H9 (cell line): Measurements from ENCODE around the gene MINAR2. TPM values are rescaled to one million over a fixed set of nuclear protein-coding genes. Genes with fewer than 3 reads are reported as not detected.

ENCODE experiments used
- DNase-seq: peaks from one replicate; pipeline ENCODE4 v3.0.0-alpha.2; 2017
- H2AFZ ChIP-seq: one replicate; pipeline ENCODE4 v1.6.1; 2013; ENCODE audit warnings: mild to moderate bottlenecking, low read length, control low read depth, moderate library complexity
- H2AK5ac ChIP-seq: 2 replicates; pipeline ENCODE4 v1.6.1; 2013; ENCODE audit warnings: low read length, control low read depth, mixed read lengths; ENCODE audit not compliant: insufficient read length
- H2BK120ac ChIP-seq: one replicate; pipeline ENCODE4 v1.6.1; 2013; ENCODE audit warnings: low read depth, mild to moderate bottlenecking, low read length, control low read depth, inconsistent platforms; ENCODE audit not compliant: poor library complexity, severe bottlenecking
- H2BK12ac ChIP-seq: 2 replicates; pipeline ENCODE4 v1.6.1; 2013; ENCODE audit warnings: low read length, control low read depth, mixed read lengths, low read depth; ENCODE audit not compliant: insufficient read length
- H2BK15ac ChIP-seq: 2 replicates; pipeline ENCODE4 v1.6.1; 2013; ENCODE audit warnings: low read depth, low read length, control low read depth
- H2BK20ac ChIP-seq: one replicate; pipeline ENCODE4 v1.6.1; 2013; ENCODE audit warnings: low read depth, mild to moderate bottlenecking, low read length, control low read depth, inconsistent platforms; ENCODE audit not compliant: poor library complexity, severe bottlenecking
- H2BK5ac ChIP-seq: 2 replicates; pipeline ENCODE4 v1.6.1; 2013; ENCODE audit warnings: low read length, control low read depth, mixed read lengths; ENCODE audit not compliant: insufficient read length
- H3K14ac ChIP-seq: 2 replicates; pipeline ENCODE4 v1.6.1; 2013; ENCODE audit warnings: low read length, control low read depth; ENCODE audit not compliant: insufficient read depth
- H3K18ac ChIP-seq: 2 replicates; pipeline ENCODE4 v1.6.1; 2013; ENCODE audit warnings: low read depth, mild to moderate bottlenecking, mixed read lengths, low read length, control low read depth; ENCODE audit not compliant: insufficient read length
- H3K23ac ChIP-seq: 2 replicates; pipeline ENCODE4 v1.6.1; 2013; ENCODE audit warnings: low read length, control low read depth, mixed read lengths, low read depth; ENCODE audit not compliant: insufficient read length
- H3K23me2 ChIP-seq: 2 replicates; pipeline ENCODE4 v1.6.1; 2013; ENCODE audit warnings: low read depth, mild to moderate bottlenecking, mixed read lengths, low read length, control low read depth; ENCODE audit not compliant: insufficient read length, poor library complexity, severe bottlenecking
- H3K27ac ChIP-seq: 2 replicates; pipeline ENCODE4 v1.5.1; 2013; ENCODE audit warnings: low read length, control low read depth, mixed read lengths, low read depth; ENCODE audit not compliant: insufficient read length
- H3K27me3 ChIP-seq: 2 replicates; pipeline ENCODE4 v1.6.1; 2013; ENCODE audit warnings: low read length, control low read depth, inconsistent platforms; ENCODE audit not compliant: insufficient read depth
- H3K4ac ChIP-seq: 2 replicates; pipeline ENCODE4 v1.6.1; 2013; ENCODE audit warnings: low read depth, mild to moderate bottlenecking, control low read depth, inconsistent platforms, low read length, moderate library complexity
- H3K4me1 ChIP-seq: 2 replicates; pipeline ENCODE4 v1.6.1; 2013; ENCODE audit warnings: low read length, control low read depth, inconsistent platforms; ENCODE audit not compliant: insufficient read depth
- H3K4me2 ChIP-seq: 2 replicates; pipeline ENCODE4 v1.6.1; 2013; ENCODE audit warnings: low read length, control low read depth, mixed read lengths; ENCODE audit not compliant: insufficient read length, insufficient read depth
- H3K56ac ChIP-seq: 2 replicates; pipeline ENCODE4 v1.6.1; 2013; ENCODE audit warnings: low read depth, mild to moderate bottlenecking, mixed read lengths, low read length, control low read depth; ENCODE audit not compliant: insufficient read length
- H3K79me1 ChIP-seq: 2 replicates; pipeline ENCODE4 v1.6.1; 2013; ENCODE audit warnings: low read depth, mild to moderate bottlenecking, moderate library complexity, low read length, control low read depth, inconsistent platforms; ENCODE audit not compliant: insufficient read depth, poor library complexity, severe bottlenecking
- H3K79me2 ChIP-seq: 2 replicates; pipeline ENCODE4 v1.6.1; 2013; ENCODE audit warnings: low read length, control low read depth, inconsistent platforms; ENCODE audit not compliant: insufficient read depth
- H3K9ac ChIP-seq: 2 replicates; pipeline ENCODE4 v1.6.1; 2013; ENCODE audit warnings: low read length, control low read depth, mixed read lengths; ENCODE audit not compliant: insufficient read length; ENCODE audit errors: extremely low read depth
- H3K9me3 ChIP-seq: one replicate; pipeline ENCODE4 v1.6.1; 2013; ENCODE audit warnings: low read depth, low read length, inconsistent platforms; ENCODE audit not compliant: control insufficient read depth
- H3T11ph ChIP-seq: one replicate; pipeline ENCODE4 v1.6.1; 2013; ENCODE audit warnings: mild to moderate bottlenecking, low read length, control low read depth, inconsistent platforms
- H4K20me1 ChIP-seq: one replicate; pipeline ENCODE4 v1.6.1; 2013; ENCODE audit not compliant: control insufficient read depth, insufficient read length, insufficient read depth
- H4K5ac ChIP-seq: 2 replicates; pipeline ENCODE4 v1.6.1; 2013; ENCODE audit warnings: low read depth, mild to moderate bottlenecking, mixed read lengths, low read length, control low read depth; ENCODE audit not compliant: insufficient read length
- H4K8ac ChIP-seq: replicated peaks from 2 replicates; pipeline ENCODE4 v1.6.1; 2013; ENCODE audit warnings: low read length, control low read depth, mixed read lengths, low read depth; ENCODE audit not compliant: insufficient read length
- H4K91ac ChIP-seq: 2 replicates; pipeline ENCODE4 v1.6.1; 2013; ENCODE audit warnings: low read depth, mild to moderate bottlenecking, moderate library complexity, mixed read lengths, low read length, control low read depth; ENCODE audit not compliant: insufficient read length
- H3K27ac Mint-ChIP-seq, 3 experiments: 2 replicates in 2 of 3; 3 replicates in 1 of 3; pipeline ENCODE4 v1.8.0; 2020 to 2021; ENCODE audit warnings: mixed read lengths in 3 of 3, mild to moderate bottlenecking in 1 of 3, moderate library complexity in 1 of 3
- H3K27me3 Mint-ChIP-seq: 2 replicates; pipeline ENCODE4 v1.8.0; 2021; ENCODE audit warnings: low read depth, mild to moderate bottlenecking, moderate library complexity, mixed read lengths
- H3K36me3 Mint-ChIP-seq, 3 experiments: 2 replicates in 2 of 3; 3 replicates in 1 of 3; pipeline ENCODE4 v1.8.0; 2020 to 2021; ENCODE audit warnings: low read depth in 3 of 3, mixed read lengths in 3 of 3; ENCODE audit not compliant: insufficient read depth in 1 of 3
- H3K4me1 Mint-ChIP-seq, 2 experiments: 2 replicates each; pipeline ENCODE4 v1.8.0; 2020; ENCODE audit warnings: mixed read lengths in 2 of 2
- H3K4me3 Mint-ChIP-seq, 2 experiments: 2 replicates in 1 of 2; 3 replicates in 1 of 2; pipeline ENCODE4 v1.8.0; 2020 to 2021; ENCODE audit warnings: mild to moderate bottlenecking in 2 of 2, mixed read lengths in 2 of 2, moderate library complexity in 1 of 2
- H3K9me3 Mint-ChIP-seq, 2 experiments: 2 replicates in 1 of 2; 3 replicates in 1 of 2; pipeline ENCODE4 v1.8.0; 2020; ENCODE audit warnings: mild to moderate bottlenecking in 2 of 2, mixed read lengths in 2 of 2, moderate library complexity in 1 of 2
- CTCF ChIP-seq: fragments of 200-600 bp; sonication (generic); conservative IDR thresholded peaks from 3 replicates; pipeline ENCODE4 v1.8.0; 2021; ENCODE audit warnings: antibody characterized with exemption, mild to moderate bottlenecking
- WGBS: extraction: QIAGEN DNeasy Blood & Tissue Kit; methylation state at CpG from one replicate; pipeline ENCODE4 v1.1.7; 2013; ENCODE audit warnings: missing lambda C conversion rate, low lambda C conversion rate, mixed read lengths; ENCODE audit not compliant: insufficient read length; ENCODE audit errors: extremely low coverage; 5-methylcytosine and 5-hydroxymethylcytosine counted together
- total RNA-seq: library from RNA; stranded (reverse); gene quantifications from 2 replicates; pipeline ENCODE4 v1.2.1, GENCODE V29; 2021

MINAR2 gene
- total RNA-seq, 1 experiment from 2014 or later: 0.09 TPM

GRCh38 chr5:129760636-129761325 lies 12.9 kb downstream of the MINAR2 start:
- TF ChIP-seq CTCF: no peak
- Histone ChIP-seq H2BK5ac (no peak overlapping the region), H3T11ph (no peak overlapping the region), H2AFZ (no peak overlapping the region), H3K27ac (no peak overlapping the region), H3K79me2 (no peaks in the 10 kb centered on the region), H3K27me3 (no peaks in the 10 kb centered on the region), H3K23ac (no peak overlapping the region), H3K9me3 (no peaks in the 10 kb centered on the region), H2BK12ac (no peak overlapping the region), H3K4ac (no peak overlapping the region), H3K4me1 (peaks cover 3% of the 10 kb centered on the region), H2AK5ac (no peak overlapping the region), H2BK20ac (no peak overlapping the region), H3K18ac (no peak overlapping the region), H4K91ac (no peak overlapping the region), H2BK120ac (no peak overlapping the region), H3K56ac (no peak overlapping the region), H3K79me1 (no peaks in the 10 kb centered on the region), H2BK15ac (no peak overlapping the region), H4K20me1 (no peaks in the 10 kb centered on the region), H3K14ac (no peak overlapping the region), H3K9ac (no peak overlapping the region), H3K23me2 (no peaks in the 10 kb centered on the region), H4K5ac (no peak overlapping the region), H4K8ac (no peak overlapping the region), H3K4me2 (no peak overlapping the region)
- Mint-ChIP-seq H3K9me3 (no peaks in the 10 kb centered on the region), H3K27ac (no peak overlapping the region), H3K36me3 (no peaks in the 10 kb centered on the region), H3K27me3 (no peaks in the 10 kb centered on the region), H3K4me1 (peaks cover 11% of the 10 kb centered on the region in 2 experiments), H3K4me3 (no peak overlapping the region)
- no CpG with 5 or more reads among the region's 1 CpG for WGBS
- DNase-seq: no peak
